HTERT RPE-1 (cell line): ENCODE measurements around the gene MED14.

Experiments
- in situ Hi-C: fragments of 300-500 bp; cut with MboI; formaldehyde crosslinking; loops from 4 replicates; pipeline ENCODE4 v1.14.3; 2020; ENCODE audit warnings: low sequenced_read_pairs

The MED14 gene

DNA sequence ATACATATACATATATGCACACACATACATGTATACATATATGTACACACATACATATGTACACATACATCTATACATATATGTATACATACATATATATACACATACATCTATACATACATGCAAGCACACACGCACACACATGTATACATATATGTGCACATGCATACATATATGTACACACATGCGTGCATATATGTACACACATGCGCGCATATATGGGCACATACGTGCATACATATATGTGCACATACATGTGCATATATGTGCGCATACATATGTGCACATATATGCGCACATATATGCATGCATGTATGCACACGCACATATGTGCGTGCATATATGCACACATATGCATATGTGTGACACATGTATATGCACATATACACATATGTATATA is 119.4 kb downstream of the MED14 start:
- in situ Hi-C loops, result no loop called here

DNA sequence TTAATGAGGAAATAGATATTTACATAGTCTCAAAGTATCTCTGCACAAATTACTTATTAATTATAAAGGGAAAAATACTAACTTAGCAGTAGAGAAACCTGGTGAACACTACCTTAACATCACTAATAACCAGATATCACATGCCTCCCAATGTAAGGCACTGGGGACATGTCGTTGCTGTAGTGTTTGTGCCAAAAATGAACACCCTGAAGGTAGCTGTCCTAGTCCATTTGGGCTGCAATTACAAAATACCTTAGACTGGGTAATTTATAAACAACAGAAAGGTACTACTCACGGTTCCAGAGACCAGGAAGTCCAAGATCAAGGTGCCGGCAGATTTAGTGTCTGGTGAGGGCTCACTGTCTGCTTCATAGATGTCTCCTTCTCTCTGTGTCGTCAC is 122.8 kb downstream of the MED14 start:
- in situ Hi-C loops, result no loop called here

DNA sequence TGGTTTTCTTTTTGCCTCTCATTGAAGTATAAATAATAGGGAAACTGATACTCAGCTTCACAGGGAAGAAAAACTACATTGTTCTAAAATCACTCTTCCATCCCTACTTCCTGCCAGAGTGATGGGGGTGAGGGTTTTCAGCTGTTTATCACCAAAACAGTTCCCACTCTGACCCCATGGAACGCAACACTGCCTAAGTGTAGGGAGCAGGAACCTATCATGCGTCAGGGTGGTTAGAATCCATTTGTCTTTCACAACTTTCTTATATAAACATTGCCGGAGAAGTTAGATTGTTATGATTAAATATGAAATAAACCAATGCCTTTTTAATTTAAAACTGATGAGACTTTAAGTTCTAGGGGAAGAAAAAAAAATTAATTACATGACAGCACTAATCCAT is 128.0 kb downstream of the MED14 start:
- in situ Hi-C loops, result no loop called here

DNA sequence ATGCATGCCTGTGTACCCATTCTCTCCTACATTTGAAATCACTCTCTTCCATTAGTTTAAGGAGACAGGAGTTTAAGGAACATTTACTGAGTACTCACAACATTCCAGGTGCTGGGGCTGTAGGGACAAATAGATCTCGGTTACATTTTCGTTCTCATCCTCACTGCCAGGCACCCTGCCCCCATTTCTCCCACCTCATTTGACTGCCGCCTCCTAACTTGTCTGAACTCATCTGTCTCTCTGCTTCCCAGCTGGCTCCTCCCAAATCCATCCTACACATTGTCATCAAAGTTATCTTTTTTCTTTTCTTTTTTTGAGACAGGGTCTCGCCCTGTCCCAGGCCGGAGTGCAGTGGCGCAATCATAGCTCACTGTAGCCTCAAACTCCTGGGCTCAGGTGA is 131.9 kb downstream of the MED14 start:
- in situ Hi-C loops, result no loop called here
